SK-N-SH (cell line): ENCODE data around the gene FCRL6.

ENCODE experiments used
- ELF1 ChIP-seq: IDR thresholded peaks from 2 replicates; pipeline ENCODE4 v1.4.0; 2012
- EP300 ChIP-seq, 2 experiments: IDR thresholded peaks; 2 replicates each; pipeline versions ENCODE4 v1.4.0 to v1.6.1; 2012; ENCODE audit warnings: borderline replicate concordance in 1 of 2, low read depth in 1 of 2, low read length in 1 of 2
- GABPA ChIP-seq: IDR thresholded peaks from 2 replicates; pipeline ENCODE4 v1.4.0; 2012; ENCODE audit warnings: low read depth, mild to moderate bottlenecking
- NFIC ChIP-seq: IDR thresholded peaks from 2 replicates; pipeline ENCODE4 v1.4.0; 2012; ENCODE audit warnings: borderline replicate concordance
- POLR2AphosphoS5 ChIP-seq: IDR thresholded peaks from 2 replicates; pipeline ENCODE4 v1.6.1; 2012; ENCODE audit warnings: low read depth, low read length
- RXRA ChIP-seq: IDR thresholded peaks from 2 replicates; pipeline ENCODE4 v1.4.0; 2012; ENCODE audit warnings: low read depth, mild to moderate bottlenecking, borderline replicate concordance
- TF ChIP-seq, protein P1 (sequence below): fragments of 200-600 bp; sonication (generic); IDR thresholded peaks from 2 replicates; pipeline ENCODE4 v1.6.1; 2017; ENCODE audit warnings: antibody characterized with exemption, mild to moderate bottlenecking, moderate library complexity

- TF ChIP-seq NFIC (no peak), GABPA (no peak), POLR2AphosphoS5 (no peak), RXRA (no peak), ELF1 (no peak), EP300 (IDR thresholded peaks at IDR 0.05; ENCODE audit: borderline replicate concordance in 1 of 2, low read depth in 1 of 2, low read length in 1 of 2) (no peak)
- TF ChIP-seq, protein P1, sequence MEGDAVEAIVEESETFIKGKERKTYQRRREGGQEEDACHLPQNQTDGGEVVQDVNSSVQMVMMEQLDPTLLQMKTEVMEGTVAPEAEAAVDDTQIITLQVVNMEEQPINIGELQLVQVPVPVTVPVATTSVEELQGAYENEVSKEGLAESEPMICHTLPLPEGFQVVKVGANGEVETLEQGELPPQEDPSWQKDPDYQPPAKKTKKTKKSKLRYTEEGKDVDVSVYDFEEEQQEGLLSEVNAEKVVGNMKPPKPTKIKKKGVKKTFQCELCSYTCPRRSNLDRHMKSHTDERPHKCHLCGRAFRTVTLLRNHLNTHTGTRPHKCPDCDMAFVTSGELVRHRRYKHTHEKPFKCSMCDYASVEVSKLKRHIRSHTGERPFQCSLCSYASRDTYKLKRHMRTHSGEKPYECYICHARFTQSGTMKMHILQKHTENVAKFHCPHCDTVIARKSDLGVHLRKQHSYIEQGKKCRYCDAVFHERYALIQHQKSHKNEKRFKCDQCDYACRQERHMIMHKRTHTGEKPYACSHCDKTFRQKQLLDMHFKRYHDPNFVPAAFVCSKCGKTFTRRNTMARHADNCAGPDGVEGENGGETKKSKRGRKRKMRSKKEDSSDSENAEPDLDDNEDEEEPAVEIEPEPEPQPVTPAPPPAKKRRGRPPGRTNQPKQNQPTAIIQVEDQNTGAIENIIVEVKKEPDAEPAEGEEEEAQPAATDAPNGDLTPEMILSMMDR: no peak
Observed at GRCh38 chr1:159843459-159843858, 41.3 kb downstream of the FCRL6 start.
